ENCODE measurements around the gene ACBD5.

Gene ACBD5

DNA sequence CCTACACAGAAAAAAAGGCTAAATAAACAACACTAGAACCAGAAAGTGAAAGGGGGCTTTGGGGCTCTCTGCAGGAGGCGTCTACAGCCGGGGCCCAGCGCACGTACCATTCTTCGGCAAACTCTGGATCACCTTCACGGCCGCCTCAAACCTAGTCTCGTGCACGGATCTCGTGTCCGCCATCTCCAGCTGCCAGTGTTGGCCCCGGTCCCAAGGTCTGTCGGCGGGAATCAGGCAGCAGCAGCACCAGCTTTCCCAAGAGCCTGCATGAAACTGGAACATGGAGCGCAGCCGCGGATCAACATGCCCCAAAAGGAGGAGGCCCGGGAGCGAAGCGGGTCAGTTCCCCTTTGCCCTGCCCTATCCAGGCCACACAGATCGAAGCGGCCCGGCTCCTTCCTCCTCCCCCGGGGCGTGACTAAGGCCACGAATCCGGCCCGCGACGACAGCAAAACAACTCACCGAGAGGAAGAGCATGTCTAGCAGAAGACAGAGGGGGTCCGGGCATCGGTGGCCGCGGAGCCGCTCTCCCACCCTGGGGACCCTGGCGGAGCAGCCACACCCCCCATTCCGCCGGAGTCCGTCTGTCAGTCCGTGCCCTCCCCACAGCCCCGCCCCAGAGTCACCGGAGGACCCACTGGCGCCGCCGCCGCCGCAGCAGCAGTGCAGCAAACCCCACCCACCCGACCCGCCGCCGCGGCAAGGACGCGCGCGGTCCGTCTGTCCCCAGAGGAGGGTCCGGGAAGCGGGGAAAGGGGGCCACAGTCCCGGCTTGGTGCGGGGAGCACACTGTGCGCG, at the start of gene ACBD5 (continued):
- no peak for TF ChIP-seq ZNF518A (tag by site-specific recombination; conservative IDR thresholded peaks at IDR 0.05; ENCODE audit: low read depth)
- peak; percentile 37; the same call in 1 of the 2 replicates for TF ChIP-seq BCL11B (tag by site-specific recombination; IDR thresholded peaks at IDR 0.05; ENCODE audit: low read depth)
- TF ChIP-seq ZNF529 (tag by site-specific recombination; IDR thresholded peaks at IDR 0.05; ENCODE audit: insufficient replicate concordance): no peak
- no peak for TF ChIP-seq PRDM1 (tag by site-specific recombination; IDR thresholded peaks at IDR 0.05)
- TF ChIP-seq ZBTB17 (tag by site-specific recombination; IDR thresholded peaks at IDR 0.05): peak; percentile 78; the same call in 1 of the 2 replicates
- no peak for TF ChIP-seq ZNF776 (tag by site-specific recombination; IDR thresholded peaks at IDR 0.05; ENCODE audit: borderline replicate concordance)
- TF ChIP-seq ZNF121 (tag by site-specific recombination; IDR thresholded peaks at IDR 0.05): no peak
- TF ChIP-seq ZSCAN4 (tag by site-specific recombination; IDR thresholded peaks at IDR 0.05): no peak
- no peak for TF ChIP-seq ZNF202 (tag by site-specific recombination; IDR thresholded peaks at IDR 0.05; ENCODE audit: borderline replicate concordance)
- TF ChIP-seq ZNF214 (tag by site-specific recombination; IDR thresholded peaks at IDR 0.05; ENCODE audit: borderline replicate concordance): no peak
- no peak for TF ChIP-seq OSR2 (tag by site-specific recombination; IDR thresholded peaks at IDR 0.05)
- TF ChIP-seq ZNF280D (tag by site-specific recombination; IDR thresholded peaks at IDR 0.05): no peak
- TF ChIP-seq, protein P1, sequence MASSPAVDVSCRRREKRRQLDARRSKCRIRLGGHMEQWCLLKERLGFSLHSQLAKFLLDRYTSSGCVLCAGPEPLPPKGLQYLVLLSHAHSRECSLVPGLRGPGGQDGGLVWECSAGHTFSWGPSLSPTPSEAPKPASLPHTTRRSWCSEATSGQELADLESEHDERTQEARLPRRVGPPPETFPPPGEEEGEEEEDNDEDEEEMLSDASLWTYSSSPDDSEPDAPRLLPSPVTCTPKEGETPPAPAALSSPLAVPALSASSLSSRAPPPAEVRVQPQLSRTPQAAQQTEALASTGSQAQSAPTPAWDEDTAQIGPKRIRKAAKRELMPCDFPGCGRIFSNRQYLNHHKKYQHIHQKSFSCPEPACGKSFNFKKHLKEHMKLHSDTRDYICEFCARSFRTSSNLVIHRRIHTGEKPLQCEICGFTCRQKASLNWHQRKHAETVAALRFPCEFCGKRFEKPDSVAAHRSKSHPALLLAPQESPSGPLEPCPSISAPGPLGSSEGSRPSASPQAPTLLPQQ (tag by site-specific recombination; IDR thresholded peaks at IDR 0.05): peak; percentile 37; the same call in 1 of the 2 replicates
- TF ChIP-seq ZNF391 (tag by site-specific recombination; IDR thresholded peaks at IDR 0.05; ENCODE audit: borderline replicate concordance, low read depth): no peak
- 0 out of 2 replicates have a peak, but pooled peaks have one; percentile 54 for TF ChIP-seq YY1 (tag by site-specific recombination; IDR thresholded peaks at IDR 0.05)
- no peak for TF ChIP-seq ZNF174 (tag by site-specific recombination; IDR thresholded peaks at IDR 0.05)
- TF ChIP-seq, protein P2, sequence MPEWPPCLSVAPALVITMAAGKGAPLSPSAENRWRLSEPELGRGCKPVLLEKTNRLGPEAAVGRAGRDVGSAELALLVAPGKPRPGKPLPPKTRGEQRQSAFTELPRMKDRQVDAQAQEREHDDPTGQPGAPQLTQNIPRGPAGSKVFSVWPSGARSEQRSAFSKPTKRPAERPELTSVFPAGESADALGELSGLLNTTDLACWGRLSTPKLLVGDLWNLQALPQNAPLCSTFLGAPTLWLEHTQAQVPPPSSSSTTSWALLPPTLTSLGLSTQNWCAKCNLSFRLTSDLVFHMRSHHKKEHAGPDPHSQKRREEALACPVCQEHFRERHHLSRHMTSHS (tag by site-specific recombination; IDR thresholded peaks at IDR 0.05): no peak
- no peak for TF ChIP-seq ZNF184 (tag by site-specific recombination; IDR thresholded peaks at IDR 0.05)
- no peak for TF ChIP-seq ZNF677 (tag by site-specific recombination; IDR thresholded peaks at IDR 0.05)
- no peak for TF ChIP-seq ZNF626 (tag by site-specific recombination; IDR thresholded peaks at IDR 0.05)
- TF ChIP-seq ZNF239 (tag by site-specific recombination; IDR thresholded peaks at IDR 0.05): 0 out of 2 replicates have a peak, but pooled peaks have one; percentile 29
- TF ChIP-seq ZNF548 (tag by site-specific recombination; IDR thresholded peaks at IDR 0.05): no peak
- TF ChIP-seq, protein P3, sequence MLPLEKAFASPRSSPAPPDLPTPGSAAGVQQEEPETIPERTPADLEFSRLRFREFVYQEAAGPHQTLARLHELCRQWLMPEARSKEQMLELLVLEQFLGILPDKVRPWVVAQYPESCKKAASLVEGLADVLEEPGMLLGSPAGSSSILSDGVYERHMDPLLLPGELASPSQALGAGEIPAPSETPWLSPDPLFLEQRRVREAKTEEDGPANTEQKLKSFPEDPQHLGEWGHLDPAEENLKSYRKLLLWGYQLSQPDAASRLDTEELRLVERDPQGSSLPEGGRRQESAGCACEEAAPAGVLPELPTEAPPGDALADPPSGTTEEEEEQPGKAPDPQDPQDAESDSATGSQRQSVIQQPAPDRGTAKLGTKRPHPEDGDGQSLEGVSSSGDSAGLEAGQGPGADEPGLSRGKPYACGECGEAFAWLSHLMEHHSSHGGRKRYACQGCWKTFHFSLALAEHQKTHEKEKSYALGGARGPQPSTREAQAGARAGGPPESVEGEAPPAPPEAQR (tag by site-specific recombination; IDR thresholded peaks at IDR 0.05): no peak
- no peak; the same call in 1 of the 2 replicates for TF ChIP-seq ZNF324 (tag by site-specific recombination; IDR thresholded peaks at IDR 0.05)
- TF ChIP-seq SP7 (tag by site-specific recombination; IDR thresholded peaks at IDR 0.05): peak; percentile 37; the same call in 1 of the 2 replicates
